ENCODE measurements around the gene MRPL12.

DNA sequence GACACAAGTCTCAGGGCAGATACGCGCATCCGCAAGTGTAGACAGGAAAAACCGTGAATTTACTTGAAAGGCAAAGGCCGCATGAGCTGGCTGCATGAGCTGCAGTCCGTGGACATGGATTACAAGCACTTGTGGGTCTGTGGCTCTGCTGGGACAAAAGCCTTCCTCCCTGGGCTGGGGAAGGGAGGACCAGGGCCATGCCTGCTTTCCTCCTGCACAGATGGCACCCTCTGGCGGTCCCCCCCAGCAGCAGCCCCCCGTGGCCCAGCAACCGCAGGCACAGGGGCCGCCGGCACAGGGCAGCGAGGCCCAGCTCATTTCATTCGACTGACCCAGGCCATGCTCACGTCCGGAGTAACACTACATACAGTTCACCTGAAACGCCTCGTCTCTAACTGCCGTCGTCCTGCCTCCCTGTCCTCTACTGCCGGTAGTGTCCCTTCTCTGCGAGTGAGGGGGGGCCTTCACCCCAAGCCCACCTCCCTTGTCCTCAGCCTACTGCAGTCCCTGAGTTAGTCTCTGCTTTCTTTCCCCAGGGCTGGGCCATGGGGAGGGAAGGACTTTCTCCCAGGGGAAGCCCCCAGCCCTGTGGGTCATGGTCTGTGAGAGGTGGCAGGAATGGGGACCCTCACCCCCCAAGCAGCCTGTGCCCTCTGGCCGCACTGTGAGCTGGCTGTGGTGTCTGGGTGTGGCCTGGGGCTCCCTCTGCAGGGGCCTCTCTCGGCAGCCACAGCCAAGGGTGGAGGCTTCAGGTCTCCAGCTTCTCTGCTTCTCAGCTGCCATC, 1.7 kb upstream of the MRPL12 start:
- TF ChIP-seq, protein P1, sequence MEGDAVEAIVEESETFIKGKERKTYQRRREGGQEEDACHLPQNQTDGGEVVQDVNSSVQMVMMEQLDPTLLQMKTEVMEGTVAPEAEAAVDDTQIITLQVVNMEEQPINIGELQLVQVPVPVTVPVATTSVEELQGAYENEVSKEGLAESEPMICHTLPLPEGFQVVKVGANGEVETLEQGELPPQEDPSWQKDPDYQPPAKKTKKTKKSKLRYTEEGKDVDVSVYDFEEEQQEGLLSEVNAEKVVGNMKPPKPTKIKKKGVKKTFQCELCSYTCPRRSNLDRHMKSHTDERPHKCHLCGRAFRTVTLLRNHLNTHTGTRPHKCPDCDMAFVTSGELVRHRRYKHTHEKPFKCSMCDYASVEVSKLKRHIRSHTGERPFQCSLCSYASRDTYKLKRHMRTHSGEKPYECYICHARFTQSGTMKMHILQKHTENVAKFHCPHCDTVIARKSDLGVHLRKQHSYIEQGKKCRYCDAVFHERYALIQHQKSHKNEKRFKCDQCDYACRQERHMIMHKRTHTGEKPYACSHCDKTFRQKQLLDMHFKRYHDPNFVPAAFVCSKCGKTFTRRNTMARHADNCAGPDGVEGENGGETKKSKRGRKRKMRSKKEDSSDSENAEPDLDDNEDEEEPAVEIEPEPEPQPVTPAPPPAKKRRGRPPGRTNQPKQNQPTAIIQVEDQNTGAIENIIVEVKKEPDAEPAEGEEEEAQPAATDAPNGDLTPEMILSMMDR (IDR thresholded peaks at IDR 0.05), result no peak
- TF ChIP-seq POLR2A (IDR thresholded peaks at IDR 0.05), result no peak
- TF ChIP-seq EP300 (IDR thresholded peaks at IDR 0.05), result no peak

All from tibial nerve (tissue), 4 donors.